Mesothelial cell of epicardium (in vitro differentiated cells): ENCODE results near the gene OBSCN. TPM values are rescaled to one million over a fixed set of nuclear protein-coding genes. Genes with fewer than 3 reads are reported as not detected.

Experiments
- DNase-seq, 2 experiments: peaks; one replicate each; pipeline ENCODE4 v3.0.0; 2021; ENCODE audit warnings: low spot score in 2 of 2; ENCODE audit not compliant: unreplicated experiment in 2 of 2
- H3K27ac Mint-ChIP-seq: 2 replicates; pipeline ENCODE4 v1.8.0; 2021; ENCODE audit warnings: mixed read lengths
- H3K27me3 Mint-ChIP-seq: 2 replicates; pipeline ENCODE4 v1.8.0; 2021; ENCODE audit warnings: low read depth, mixed read lengths
- H3K36me3 Mint-ChIP-seq: 2 replicates; pipeline ENCODE4 v1.8.0; 2021; ENCODE audit warnings: mixed read lengths
- H3K4me1 Mint-ChIP-seq: 2 replicates; pipeline ENCODE4 v1.8.0; 2021; ENCODE audit warnings: mixed read lengths
- H3K4me3 Mint-ChIP-seq: 2 replicates; pipeline ENCODE4 v1.8.0; 2021; ENCODE audit warnings: mild to moderate bottlenecking, moderate library complexity, mixed read lengths
- H3K9me3 Mint-ChIP-seq: 2 replicates; pipeline ENCODE4 v1.8.0; 2021; ENCODE audit warnings: mixed read lengths
- total RNA-seq: library from RNA; stranded (reverse); gene quantifications from 3 replicates; pipeline ENCODE4 v1.2.1, GENCODE V29; 2021
- TF ChIP-seq, protein P1 (sequence below): fragments of 200-600 bp; sonication (generic); IDR thresholded peaks from one replicate; pipeline ENCODE4 v1.5.0; 2021; ENCODE audit warnings: antibody characterized with exemption; ENCODE audit not compliant: unreplicated experiment

OBSCN gene
- total RNA-seq, 1 donor from 2014 or later = 113 TPM

- Mint-ChIP-seq H3K9me3 (peaks cover 11% of the 10 kb centered on the region), H3K27me3 (no peaks in the 10 kb centered on the region), H3K36me3 (peaks cover 21% of the 10 kb centered on the region), H3K4me3 (no peak overlapping the region), H3K27ac (no peak overlapping the region), H3K4me1 (no peaks in the 10 kb centered on the region)
- DNase-seq = no peak
- TF ChIP-seq, protein P1, sequence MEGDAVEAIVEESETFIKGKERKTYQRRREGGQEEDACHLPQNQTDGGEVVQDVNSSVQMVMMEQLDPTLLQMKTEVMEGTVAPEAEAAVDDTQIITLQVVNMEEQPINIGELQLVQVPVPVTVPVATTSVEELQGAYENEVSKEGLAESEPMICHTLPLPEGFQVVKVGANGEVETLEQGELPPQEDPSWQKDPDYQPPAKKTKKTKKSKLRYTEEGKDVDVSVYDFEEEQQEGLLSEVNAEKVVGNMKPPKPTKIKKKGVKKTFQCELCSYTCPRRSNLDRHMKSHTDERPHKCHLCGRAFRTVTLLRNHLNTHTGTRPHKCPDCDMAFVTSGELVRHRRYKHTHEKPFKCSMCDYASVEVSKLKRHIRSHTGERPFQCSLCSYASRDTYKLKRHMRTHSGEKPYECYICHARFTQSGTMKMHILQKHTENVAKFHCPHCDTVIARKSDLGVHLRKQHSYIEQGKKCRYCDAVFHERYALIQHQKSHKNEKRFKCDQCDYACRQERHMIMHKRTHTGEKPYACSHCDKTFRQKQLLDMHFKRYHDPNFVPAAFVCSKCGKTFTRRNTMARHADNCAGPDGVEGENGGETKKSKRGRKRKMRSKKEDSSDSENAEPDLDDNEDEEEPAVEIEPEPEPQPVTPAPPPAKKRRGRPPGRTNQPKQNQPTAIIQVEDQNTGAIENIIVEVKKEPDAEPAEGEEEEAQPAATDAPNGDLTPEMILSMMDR = no peak
Observed at GRCh38 chr1:228315484-228315944, 107.7 kb downstream of the OBSCN start.

- Mint-ChIP-seq H3K27ac (no peak overlapping the region), H3K36me3 (peaks cover 21% of the 10 kb centered on the region), H3K27me3 (no peaks in the 10 kb centered on the region), H3K4me1 (no peaks in the 10 kb centered on the region), H3K4me3 (no peak overlapping the region), H3K9me3 (peaks cover 11% of the 10 kb centered on the region)
- peak; percentile 16 to 36 for DNase-seq
- TF ChIP-seq, protein P1 = no peak
Observed at GRCh38 chr1:228315945-228316588, 108.2 kb downstream of the OBSCN start.

DNA sequence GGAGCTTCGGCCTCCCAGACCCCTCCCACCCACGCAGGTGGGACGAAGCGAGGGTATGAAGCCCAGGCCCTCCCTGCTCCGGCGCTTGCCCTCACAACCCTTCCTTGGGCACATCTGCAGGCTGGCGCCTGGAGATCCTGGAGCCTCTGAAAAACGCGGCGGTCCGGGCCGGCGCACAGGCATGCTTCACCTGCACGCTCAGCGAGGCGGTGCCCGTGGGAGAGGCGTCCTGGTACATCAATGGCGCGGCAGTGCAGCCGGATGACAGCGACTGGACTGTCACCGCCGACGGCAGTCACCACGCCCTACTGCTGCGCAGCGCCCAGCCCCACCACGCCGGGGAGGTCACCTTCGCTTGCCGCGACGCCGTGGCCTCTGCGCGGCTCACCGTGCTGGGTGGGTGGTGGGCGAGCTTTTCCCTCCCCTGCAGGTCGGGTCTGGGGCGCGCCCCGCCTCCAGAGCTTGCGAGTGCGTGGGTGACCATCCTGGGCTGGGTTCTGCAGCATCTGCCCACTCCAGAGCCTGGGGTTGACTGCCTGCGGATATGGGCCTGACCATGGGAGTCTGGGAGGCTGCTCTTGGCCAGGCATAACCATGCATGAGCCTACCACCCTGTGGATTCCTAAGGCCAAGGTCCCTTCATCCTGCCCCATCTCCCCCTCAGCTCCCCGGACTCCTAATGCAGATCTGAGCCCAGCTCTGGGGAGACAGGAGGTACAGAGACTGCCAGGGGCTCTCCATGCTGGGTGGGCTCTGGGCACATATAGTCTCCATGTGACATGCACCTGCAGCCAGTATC is 108.9 kb downstream of the OBSCN start:
- Mint-ChIP-seq H3K4me1 (no peaks in the 10 kb centered on the region), H3K27ac (no peak overlapping the region), H3K4me3 (no peak overlapping the region), H3K9me3 (peaks cover 11% of the 10 kb centered on the region), H3K27me3 (no peaks in the 10 kb centered on the region), H3K36me3 (peaks cover 21% of the 10 kb centered on the region)
- TF ChIP-seq, protein P1 = no peak
- DNase-seq = peak in 1 of 2 experiments; percentile 36

DNA sequence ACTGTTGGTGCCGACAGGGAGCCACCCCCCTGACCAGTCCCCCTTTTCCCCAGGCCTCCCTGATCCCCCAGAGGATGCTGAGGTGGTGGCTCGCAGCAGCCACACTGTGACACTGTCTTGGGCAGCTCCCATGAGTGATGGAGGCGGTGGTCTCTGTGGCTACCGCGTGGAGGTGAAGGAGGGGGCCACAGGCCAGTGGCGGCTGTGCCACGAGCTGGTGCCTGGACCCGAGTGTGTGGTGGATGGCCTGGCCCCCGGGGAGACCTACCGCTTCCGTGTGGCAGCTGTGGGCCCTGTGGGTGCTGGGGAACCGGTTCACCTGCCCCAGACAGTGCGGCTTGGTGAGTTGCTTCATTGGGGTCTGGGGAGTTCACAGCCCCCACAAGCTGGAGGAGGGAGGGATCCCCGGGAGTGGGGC is 109.6 kb downstream of the OBSCN start:
- H3K4me3 Mint-ChIP-seq = no peak overlapping the region
- peaks cover 16% of the 10 kb centered on the region for H3K36me3 Mint-ChIP-seq
- H3K4me1 Mint-ChIP-seq = no peaks in the 10 kb centered on the region
- H3K27ac Mint-ChIP-seq = no peak overlapping the region
- no peak for DNase-seq
- H3K9me3 Mint-ChIP-seq = peaks cover 9% of the 10 kb centered on the region
- TF ChIP-seq, protein P1 = no peak
- H3K27me3 Mint-ChIP-seq = no peaks in the 10 kb centered on the region

DNA sequence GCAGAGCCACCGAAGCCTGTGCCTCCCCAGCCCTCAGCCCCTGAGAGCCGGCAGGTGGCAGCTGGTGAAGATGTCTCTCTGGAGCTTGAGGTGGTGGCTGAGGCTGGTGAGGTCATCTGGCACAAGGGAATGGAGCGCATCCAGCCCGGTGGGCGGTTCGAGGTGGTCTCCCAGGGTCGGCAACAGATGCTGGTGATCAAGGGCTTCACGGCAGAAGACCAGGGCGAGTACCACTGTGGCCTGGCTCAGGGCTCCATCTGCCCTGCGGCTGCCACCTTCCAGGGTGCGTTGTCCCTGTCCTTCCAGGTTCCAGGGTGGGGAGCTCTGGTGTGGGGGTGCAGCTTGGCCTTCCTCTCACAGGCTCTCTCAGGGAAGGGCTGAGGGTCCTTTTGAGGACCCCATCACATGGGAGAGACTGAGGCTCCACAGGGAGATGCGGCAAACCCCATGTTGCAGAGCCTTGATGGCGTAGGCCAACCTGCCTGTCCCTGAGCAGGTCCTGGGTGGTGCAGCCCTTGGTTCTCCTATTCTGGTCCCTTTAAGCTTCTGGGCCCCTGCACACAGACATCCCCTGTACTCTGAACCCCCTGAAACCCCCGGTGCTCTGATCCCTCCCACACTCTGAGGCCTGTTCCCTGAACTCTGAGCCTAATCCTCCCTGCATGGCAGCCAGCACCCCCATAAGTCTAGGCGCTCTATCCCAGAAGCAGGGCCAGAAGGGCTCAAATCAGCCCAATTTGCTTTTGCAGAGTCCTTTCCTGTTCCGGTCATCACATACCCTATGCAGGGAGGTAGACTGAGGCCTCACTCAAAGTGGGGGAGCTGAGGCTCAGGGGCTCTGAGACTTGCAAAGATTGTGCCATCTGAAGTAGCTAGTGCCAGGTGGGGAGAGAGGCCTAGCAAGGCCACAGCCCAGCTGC is 110.3 kb downstream of the OBSCN start:
- Mint-ChIP-seq H3K36me3 (peaks cover 16% of the 10 kb centered on the region), H3K27me3 (no peaks in the 10 kb centered on the region), H3K9me3 (peaks cover 2% of the 10 kb centered on the region), H3K4me1 (no peaks in the 10 kb centered on the region), H3K4me3 (no peak overlapping the region), H3K27ac (no peak overlapping the region)
- TF ChIP-seq, protein P1 = no peak
- DNase-seq = no peak
